GM21381 (cell line): Measurements from ENCODE around the gene PCNX1.
"Not testable (repeated sequence)": the region's sequence is repeated elsewhere in the genome, so short reads cannot be mapped to it uniquely, and the experiment has no call there.

Experiments used
- ATAC-seq: cut with Tn5 transposase; IDR thresholded peaks from one replicate; pipeline ENCODE4 v1.9.1; 2021; ENCODE audit warnings: mild to moderate bottlenecking, moderate library complexity; ENCODE audit not compliant: unreplicated experiment

PCNX1 gene

DNA sequence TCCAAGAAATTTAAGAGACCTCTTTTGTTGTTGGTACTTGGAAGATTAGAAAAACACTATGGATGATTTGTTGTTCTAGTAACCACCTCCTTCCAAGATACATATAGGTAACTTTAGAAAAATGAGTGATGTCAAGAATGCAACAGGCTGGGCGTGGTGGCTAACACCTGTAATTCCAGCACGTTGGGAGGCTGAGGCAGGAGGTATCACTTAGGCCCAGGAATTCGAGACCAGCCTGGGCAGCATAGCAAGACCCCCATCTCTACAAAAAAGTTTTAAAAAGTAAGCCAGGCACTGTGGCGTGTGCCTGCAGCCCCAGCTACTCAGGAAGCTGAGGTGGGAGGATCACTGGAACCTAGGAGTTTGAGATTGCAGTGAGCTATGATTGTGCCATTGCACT lies 97.8 kb downstream of the PCNX1 start:
- no peak for ATAC-seq

DNA sequence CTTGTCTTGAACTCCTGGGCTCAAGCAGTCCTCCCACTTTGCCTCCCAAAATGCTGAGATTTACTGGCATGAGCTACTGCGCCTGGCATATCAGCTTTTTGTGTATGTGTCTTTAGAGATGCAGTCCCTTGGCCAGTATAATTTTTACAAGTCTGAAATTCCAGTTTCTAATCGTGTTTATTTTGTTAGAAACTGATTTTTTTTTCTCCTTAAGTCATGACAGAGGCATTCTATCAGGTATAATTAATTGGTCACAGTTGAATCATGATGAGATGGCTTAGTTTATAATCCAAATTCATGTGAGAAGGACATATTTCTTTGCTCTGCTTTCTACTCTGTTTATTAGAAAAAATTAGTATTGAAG lies 98.9 kb downstream of the PCNX1 start:
- ATAC-seq = no peak

DNA sequence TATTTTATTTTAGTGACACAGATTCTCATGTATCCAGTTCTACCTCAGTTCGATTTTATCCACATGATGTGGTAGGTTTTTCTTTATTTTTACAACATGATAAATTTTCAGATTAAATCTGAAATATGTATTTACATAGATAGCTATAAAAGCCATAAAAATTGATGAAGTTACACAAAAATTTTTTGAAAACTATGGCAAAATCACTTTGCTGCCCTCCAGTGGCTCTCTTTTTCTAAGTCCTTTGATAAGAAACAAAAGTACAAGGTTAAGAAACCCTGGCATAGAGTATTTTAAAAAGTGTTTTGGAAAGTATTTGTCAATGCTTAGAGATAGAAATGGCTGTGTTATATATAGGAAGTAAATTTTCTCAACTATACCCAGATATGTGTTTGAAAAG lies 104.2 kb downstream of the PCNX1 start:
- no peak for ATAC-seq

DNA sequence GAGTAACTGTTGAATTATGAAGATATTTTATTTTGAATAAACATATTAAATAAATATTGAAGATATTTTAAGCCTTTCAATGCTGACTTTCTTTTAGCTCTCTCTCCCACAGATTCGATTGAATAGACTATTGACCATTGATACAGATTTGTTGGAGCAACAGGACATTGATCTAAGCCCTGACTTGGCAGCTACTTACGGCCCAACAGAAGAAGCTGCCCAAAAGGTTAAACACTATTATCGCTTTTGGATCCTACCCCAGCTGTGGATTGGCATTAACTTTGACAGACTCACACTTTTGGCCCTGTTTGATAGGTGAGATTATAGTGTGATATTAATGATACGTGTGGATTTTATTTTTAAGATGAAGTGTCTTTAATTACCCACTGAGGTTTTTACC lies 105.6 kb downstream of the PCNX1 start:
- ATAC-seq = no peak

DNA sequence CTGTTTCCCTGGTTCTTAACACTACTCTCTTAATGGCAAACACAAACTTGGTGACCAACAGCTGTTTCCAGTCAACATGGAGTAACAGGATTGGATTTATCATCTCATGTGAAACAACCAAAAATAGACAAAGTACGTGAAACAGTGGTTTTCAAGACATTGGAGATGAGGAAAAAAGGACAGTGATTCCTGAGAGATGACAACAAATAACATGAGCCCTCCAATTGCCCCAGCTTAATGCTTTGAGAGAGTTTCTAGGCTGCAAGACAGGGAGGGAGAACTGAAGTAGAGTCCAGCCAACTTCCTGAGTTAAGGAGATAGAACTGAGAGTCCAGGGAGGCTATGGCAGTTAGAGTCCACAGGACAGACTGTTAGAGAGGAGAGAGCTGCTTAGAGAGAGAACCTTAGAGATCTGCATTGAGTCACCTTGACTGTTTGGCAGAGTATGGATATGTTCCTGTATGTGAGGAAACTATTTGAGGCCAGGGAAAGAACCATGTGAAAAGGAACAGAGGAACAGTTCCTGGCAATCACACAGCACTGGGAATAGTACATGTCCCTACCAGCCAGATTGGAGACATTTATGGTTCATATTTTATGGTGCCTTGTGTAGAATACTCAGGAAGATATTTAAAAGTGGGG lies 106.4 kb downstream of the PCNX1 start:
- no peak for ATAC-seq

DNA sequence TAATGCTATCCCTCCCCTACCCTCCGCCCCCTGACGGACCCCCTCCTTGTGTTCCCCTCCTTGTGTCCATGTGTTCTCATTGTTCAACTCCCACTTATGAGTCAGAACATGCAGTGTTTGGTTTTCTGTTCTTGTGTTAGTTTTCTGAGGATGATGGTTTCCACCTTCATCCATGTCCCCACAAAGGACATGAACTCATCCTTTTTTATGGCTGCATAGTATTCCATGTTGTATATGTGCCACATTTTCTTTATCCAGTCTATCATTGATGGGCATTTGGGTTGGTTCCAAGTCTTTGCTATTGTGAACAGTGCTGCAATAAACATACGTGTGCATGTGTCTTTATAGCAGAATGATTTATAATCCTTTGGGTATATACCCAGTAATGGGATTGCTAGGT lies 112.7 kb downstream of the PCNX1 start:
- not testable (repeated sequence) for ATAC-seq

DNA sequence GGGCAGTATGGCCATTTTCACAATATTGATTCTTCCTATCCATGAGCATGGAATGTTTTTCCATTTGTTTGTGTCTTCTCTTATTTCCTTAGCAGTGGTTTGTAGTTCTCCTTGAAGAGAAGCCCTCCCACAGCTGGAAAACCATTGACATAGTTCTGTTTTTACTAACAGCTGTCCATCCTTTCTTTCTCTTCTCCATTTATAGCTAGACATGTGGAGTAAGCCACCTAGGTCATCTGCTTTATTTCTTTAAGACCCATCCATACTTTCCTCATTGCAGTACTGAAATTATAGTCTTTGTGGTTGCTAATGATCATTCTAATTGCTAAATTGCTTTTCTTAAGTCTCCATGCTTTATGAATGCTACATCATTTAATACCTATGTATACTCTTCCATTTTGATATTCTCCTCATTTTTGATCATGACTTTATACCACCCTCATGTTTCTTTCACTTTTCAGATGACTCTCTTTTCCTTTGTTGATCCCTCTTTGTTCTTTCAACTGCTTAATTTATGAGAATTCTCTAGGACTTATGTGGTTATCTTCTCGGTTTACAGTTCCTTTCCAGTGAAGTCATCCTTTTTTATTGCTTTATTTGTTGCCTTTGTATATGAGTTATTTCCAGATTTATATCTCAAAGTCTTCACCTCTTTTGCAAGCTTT lies 114.2 kb downstream of the PCNX1 start:
- no peak for ATAC-seq

DNA sequence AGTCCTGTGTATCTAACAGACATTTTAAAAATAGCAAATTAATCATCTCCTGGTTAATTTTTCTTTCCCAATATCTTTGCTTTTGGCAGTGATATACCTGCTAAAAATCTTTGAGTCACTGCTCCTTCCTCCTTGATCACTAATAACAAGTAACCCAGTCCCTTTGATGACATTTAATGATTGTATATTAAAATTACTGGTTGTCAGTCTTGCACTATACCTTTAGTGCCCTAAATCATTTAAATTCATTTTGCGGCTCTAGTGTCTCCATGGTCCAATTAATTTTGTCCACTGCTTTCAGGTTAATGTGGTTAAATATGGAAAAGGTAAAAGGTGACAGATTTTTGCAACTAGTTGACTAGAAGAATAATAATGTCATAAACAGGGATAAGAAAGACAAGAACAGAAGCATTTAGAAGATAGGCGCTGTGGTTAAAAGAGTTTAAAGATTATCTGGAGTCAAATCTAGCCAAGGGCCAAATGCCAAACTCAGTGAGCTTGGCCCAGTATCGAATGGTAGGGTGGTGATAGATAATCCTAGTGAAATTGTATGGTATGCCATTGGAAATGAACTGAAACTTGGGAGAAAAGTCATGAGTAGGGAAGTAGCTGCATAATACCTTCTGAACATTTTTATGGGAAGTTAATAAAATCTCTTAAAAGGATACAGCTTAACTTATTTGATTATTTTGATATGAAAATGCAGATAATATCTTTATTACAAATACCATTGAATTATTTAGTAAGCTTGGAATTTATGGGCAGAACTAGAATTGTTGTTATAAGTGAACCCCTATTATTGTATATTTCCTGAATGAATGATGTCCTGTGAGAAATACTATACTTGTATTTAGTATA lies 115.0 kb downstream of the PCNX1 start:
- ATAC-seq = no peak

DNA sequence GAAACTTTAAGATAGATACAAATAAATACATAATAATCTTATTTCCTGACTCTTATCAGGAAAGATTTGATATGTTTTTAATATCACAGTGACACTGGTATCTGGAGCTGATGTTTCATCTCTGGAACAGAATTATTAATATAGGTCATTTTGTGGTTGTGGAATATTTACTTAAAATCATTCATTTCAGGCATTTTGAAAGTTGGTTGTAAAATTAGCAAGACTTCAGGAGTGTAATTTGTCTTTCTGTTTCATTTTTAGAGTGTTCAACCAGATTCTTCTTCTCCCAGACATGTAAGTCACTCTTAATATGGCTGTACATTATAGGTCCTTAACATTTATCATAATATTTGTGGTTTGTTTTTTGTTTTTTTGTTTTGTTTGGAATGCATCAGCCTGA lies 115.7 kb downstream of the PCNX1 start:
- no peak for ATAC-seq

DNA sequence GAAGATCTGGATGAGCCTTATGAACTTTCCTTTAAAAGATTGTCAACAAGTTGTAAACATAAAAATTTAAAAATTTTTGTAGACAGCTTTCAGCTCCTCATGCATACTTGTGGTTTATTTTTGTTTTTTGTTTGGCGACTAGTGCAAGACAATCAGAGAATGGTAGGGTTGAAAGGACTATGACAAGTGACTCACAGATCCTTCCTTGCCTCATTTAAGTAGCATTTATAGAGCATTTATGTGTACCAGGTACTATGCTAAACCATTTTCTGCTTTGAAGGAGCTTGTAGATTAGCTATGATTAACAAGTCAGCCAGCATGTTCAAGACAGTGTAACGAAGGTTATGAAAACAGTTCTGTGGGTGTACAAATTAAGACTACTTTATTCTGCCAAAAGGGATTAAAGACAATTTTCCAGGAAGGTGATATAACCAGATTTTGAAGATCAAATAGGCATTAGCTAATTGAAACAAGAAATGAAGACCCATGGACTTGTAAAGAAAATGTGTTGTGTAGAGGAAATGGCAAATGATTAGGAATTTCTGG lies 122.0 kb downstream of the PCNX1 start:
- no peak for ATAC-seq

DNA sequence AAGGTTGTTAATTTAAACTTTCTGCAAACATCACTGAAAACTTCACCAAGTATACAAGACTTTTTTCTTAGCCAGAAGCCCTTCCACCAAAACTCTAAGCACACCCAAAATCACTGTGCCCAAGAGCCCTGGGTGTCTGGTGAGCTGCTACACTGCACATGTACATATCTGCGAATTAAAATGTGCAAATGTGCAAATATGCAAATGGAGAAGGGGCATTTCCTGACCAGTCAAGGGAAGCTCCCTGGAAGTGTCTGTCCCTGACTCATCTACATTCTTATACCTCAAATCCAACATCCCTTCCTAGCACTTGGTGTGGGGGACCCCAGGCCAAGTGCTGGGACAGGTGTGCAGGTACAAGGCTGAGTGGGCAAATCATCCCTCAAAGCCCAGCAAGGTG lies 123.7 kb downstream of the PCNX1 start:
- no peak for ATAC-seq

DNA sequence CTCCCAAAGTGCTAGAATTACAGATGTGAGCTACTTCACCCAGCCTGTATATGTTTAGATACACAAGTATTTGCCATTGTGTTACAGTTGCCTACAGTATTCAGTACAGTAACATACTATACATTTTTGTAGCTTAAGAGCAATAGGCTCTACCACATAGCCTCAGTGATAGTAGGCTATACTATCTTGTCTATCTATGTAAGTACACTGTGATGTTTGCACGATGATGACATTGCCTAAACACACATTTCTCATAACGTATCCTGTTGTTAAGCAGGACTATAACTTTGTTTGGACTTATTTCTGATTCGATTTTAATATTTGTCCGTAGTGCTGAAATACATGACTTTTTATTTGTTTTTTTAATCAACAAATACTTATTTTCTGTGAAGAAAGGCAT lies 129.2 kb downstream of the PCNX1 start:
- no peak for ATAC-seq

DNA sequence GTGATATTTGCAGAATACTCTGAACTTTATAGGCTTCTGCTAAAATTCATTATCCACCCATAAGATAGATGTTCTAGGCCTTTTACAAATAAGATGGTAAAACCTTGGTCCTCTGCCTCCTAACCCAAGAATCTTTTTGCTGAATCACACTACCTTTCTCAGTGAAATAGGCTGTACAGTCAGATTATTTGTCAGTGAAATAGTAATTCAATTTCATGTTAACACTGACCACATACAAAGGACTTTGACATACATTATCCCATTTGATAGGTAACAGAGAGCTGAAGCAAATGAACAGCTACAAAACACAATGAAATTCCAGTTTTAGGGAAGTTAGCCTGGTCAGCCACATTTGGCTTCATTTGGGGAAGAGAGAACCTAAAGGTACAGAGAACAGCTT lies 141.1 kb downstream of the PCNX1 start:
- no peak for ATAC-seq

DNA sequence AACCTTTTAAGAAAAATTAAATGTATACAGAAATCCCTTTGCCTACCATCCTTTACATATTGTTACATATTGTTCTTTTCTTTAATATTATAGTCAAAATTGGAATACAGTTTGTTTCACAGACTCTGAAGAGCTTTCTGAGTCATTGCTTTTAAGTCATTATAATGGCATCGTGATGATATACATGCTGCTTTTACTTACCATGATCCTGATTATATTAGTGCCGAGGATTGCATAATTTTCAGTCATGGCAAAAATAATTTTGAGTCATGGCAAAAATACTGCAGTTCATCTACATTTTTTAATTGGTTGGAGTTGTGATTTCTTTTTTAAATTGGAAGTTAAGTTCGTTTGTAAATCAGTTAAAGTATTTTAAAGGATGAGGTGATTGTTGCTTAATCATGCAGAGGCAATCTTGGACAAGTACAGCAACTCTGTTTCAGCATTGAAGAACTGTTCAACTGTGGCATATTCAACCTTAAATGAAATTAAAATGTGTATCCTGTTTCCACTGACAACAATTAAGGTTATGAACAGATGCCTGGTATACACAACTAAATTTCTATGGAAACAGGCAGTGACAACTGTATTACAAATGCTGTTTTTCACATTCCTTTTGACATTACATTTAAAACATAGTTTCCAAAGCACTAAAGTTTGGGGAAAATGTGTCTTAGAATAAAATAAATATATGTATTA lies 142.3 kb downstream of the PCNX1 start:
- no peak for ATAC-seq

DNA sequence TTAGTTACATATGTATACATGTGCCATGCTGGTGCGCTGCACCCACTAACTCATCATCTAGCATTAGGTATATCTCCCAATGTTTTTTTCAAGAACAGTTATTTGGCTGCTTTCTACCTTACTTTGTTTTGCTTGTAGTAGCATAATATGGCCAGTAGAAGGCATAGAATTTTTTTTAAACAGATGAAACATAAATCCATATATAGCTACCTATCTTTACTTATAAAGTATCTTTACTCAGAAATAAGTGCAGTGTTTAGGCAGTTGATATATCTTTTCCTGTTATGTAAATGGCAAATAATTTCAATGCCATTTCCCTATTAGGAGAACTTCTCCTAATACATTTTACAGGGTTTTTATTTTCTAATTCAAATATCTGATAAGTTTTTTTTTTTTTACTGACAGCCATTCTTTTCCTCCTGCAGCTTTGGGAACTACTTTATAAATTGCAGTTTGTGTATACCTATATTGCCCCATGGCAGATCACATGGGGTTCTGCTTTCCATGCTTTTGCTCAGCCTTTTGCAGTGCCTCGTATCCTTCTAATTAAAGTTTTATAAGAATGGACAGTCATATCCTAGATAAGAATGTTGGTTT lies 143.1 kb downstream of the PCNX1 start:
- no peak for ATAC-seq

DNA sequence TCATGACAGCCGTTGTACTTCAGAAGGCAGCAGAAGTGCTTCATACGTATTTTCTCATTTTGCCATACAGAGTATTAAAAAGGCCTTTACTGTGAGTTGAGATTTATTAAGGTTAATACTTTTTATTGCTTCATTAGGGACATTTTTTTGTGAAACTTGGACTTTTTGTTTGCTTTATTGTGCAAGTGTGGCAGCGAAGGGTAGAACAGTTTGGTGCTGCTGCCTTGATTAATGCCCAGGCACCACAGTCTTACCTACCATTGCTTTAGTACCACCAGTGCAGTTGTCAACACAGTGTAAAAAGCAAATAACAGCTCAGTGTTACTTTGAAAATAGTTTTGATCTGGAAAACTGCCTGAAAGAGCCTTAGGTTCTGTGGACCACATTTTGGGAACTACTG lies 147.4 kb downstream of the PCNX1 start:
- no peak for ATAC-seq

DNA sequence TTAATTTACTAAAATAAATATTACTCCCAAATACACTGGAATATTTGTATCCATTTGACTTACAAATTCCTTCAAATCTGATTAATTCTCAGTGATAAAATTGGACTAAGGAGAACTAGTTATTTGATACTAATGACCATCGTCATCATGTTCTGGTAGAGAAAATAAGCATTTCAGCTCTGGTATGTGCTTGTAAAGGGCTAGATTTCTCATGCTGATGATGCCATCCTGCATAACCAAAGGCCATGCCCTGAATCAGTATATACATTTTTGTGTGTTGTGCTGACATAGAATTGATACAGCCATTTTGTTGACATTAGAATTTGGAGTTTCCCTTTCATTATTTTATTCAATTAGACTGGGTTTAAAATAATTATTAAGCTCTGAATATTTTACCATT lies 148.9 kb downstream of the PCNX1 start:
- no peak for ATAC-seq

DNA sequence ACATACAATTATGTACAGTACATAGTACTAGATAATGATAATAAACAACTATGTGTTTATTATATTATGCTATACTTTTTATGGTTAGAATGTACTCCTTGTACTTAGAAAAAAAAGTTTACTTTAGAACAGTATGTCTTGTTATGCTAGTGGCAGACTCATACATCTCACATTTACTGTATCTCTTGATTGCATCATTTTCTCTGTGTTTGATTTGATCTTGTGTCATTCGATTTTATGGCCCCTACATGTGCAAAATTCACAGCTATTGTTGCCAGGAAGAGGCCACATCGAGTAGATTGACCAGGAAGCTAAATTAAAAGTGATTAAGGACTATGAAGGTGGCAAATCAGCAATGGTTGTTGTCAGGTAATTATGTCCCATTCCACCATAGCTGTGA lies 153.0 kb downstream of the PCNX1 start:
- ATAC-seq = no peak

DNA sequence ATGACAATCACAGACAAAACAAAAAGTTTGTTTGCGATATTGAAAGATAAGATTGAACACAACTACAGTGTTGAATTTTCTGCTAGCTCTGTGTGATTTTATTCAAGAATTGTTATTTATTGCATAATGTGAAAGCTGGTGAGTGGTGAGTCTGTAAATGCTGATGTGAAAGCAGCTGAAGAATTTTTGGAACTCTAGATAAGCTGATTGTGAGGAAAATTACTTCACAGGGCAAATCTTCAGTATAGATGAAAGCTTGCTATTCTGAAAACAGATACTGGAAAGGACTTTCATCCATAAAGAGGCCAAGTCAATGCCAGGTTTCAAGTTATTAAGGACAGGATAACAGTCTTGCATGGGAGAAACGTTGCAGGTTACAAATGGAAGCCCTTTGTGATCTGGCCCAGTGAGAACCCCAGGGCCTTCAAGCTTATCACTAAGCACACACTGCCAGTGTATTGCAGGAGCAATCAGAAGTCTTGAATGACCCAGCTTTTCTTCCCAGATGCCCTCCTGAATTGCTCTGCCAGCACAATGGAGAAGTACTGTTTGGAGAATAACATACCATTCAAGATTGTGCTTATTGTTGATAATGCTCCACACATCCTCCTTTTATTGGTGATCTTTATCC lies 153.7 kb downstream of the PCNX1 start:
- no peak for ATAC-seq

DNA sequence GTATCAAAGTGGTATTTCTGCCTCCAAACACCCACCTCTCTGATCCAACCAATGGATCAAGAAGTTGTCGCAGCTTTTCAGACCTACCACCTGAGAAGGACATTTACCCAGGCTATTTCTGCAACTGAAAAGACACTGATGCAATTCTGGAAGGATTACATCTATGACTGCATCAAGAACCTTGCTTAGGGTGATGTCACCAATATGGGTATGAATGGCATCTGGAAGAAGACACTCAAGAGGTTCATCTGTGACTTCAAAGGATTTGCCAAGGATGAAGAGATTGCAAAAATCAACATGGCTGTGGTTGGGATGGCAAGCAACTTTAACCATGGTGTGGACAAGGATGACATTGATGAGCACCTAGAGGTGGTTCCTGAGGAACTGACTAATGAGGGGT lies 154.2 kb downstream of the PCNX1 start:
- ATAC-seq = no peak
